GM12891 (cell line): Measurements from ENCODE around the gene ASIC4.
A peak's percentile ranks its signal among the peaks of the same experiment; 100 is the strongest.

ENCODE experiments used
- DNase-seq: peaks from one replicate; pipeline ENCODE4 v3.0.0; 2011; ENCODE audit warnings: low spot score; ENCODE audit not compliant: insufficient read length
- FAIRE-seq: peaks from 2 replicates; lab custom pipeline; 2011; peaks lifted over from hg19 to GRCh38; lab: Jason Lieb, UNC
- PAX5 ChIP-seq: IDR thresholded peaks from 2 replicates; pipeline ENCODE4 v1.6.1; 2011; ENCODE audit warnings: low read length, moderate library complexity, mild to moderate bottlenecking; ENCODE audit not compliant: insufficient read depth, severe bottlenecking
- POLR2A ChIP-seq: IDR thresholded peaks from 2 replicates; pipeline ENCODE4 v1.6.1; 2011; ENCODE audit warnings: low read depth, low read length, control low read depth
- POLR2AphosphoS5 ChIP-seq: IDR thresholded peaks from 2 replicates; pipeline ENCODE4 v1.6.1; 2011; ENCODE audit warnings: low read depth, low read length, control low read depth
- POU2F2 ChIP-seq: IDR thresholded peaks from 2 replicates; pipeline ENCODE4 v1.6.1; 2011; ENCODE audit warnings: low read depth, mild to moderate bottlenecking, control low read depth, low read length, moderate library complexity
- SPI1 ChIP-seq: IDR thresholded peaks from 2 replicates; pipeline ENCODE4 v1.6.1; 2011; ENCODE audit warnings: low read depth, low read length, control low read depth
- TAF1 ChIP-seq: IDR thresholded peaks from 2 replicates; pipeline ENCODE4 v1.6.1; 2011; ENCODE audit warnings: low read depth, low read length, control low read depth

ASIC4 gene

DNA sequence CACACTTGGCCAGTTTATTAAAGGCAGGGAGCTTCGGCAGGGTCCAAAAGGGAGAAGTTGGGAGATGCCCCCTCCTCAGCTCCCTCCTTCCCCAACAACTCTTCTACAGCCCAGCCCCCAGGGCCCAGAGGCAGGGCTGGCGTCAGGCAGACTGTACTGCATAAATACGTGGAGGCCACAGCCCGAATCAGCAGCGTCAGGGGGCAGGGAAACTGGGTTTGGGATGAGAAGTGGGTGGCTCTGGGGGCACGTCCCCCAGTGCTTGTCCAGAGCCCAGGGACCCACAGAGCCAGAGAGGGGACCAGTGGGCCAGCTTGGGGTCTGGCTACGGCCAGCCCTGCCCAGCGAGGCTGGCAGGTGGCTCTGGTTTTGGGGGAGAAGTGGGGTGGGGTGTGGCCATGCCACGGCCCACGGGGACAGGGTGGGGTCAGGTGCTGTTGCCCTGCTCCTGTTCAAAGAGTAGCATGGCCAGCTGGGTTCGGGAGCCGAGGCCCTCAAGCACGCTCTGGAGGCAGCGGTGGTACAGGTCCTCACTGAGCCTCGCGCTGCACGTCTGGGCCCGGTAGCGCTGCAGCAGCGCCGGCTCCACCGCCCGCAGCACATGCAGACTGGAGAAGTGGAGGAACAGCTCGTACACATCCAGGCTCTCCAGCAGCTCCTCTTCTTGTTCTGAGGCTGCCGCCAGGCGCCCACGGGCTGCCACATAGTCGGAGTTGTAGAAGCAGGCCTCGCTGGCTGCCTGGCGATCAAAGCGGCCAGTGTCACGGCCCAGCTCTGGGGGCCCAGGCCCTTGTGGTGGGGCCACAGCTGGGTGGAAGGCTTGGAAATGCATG, 24.9 kb downstream of the ASIC4 start:
- TF ChIP-seq TAF1: no peak
- no peak for TF ChIP-seq SPI1
- no peak for TF ChIP-seq POLR2A
- TF ChIP-seq POU2F2: no peak
- TF ChIP-seq PAX5: no peak
- no peak for TF ChIP-seq POLR2AphosphoS5
- no peak for FAIRE-seq
- no peak for DNase-seq

DNA sequence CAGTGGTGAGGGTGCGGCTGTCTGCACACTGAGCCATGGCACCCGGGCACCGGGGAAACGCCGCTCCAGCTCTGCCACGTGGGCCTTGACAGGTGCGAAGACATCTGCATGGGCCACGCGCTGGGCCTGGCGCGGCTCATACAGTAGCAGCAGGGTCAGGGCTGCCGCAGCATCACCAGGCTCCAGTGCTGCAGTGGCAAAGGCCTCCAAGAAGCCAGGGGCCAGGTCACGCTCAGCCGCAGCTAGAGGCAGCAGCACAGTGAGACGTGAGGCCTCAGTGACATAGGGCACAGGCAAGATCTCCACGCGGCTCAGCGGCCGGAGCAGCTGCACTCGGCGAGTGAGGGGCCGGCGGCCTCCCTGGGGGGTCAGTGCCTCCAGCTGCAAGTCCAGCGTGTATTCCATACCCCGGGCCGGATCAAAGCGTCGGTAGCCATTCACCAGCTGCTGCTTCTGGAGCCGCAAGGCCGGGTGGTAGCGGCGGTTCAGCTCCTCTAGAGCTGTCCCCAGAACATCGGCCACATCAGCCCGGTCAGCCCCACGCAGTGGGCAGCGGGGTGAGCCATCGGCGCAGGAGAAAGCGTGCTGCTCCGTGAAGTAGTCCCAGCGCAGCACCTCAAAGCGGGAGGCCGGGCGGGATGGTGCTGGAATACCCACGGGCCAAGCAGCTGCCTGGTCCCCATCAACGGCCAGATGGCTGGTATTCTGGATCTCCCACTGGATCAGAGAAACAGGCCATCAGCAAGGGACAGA, 25.8 kb downstream of the ASIC4 start:
- TF ChIP-seq POLR2AphosphoS5 (no peak), TAF1 (no peak), POLR2A (no peak), PAX5 (no peak), SPI1 (no peak), POU2F2 (no peak)
- DNase-seq: no peak
- FAIRE-seq: no peak

DNA sequence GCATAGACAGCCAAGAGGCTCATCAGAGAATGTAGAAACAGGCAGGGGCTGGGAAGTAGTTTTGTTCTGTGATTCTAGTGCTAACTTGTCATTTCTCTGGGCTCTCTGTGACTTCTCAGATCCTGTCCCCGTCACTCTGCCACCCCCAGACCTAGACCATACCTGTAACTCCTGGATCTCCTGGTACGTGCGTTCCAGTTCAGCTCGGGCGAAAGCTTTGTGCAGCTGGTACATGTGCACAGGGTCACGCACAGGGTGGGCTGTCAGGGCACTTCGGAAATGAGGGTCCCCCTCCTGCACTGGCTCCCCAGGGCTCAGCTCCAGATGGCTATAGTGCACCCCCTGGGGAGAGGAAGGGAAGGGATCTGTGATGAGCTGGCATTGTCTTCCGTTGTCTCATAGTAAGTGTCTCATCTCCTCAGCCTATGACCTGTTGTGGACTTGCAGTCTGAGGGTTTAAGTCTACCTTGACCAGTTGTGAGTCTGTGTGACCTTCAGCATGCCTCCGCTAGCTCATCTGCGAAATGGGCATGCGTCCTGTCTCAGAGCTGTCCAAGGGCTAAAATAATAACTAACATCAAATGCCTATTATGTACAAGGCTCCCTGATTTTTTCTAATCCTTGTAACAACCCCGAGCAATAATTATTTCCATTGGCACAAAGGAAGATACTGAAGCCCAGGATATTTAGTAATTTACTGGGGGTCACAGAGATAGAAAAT, 26.7 kb downstream of the ASIC4 start:
- no peak for TF ChIP-seq SPI1
- no peak for TF ChIP-seq POLR2AphosphoS5
- TF ChIP-seq TAF1: no peak
- TF ChIP-seq POLR2A: no peak
- TF ChIP-seq PAX5: no peak
- TF ChIP-seq POU2F2: no peak
- DNase-seq (no peak), FAIRE-seq (no peak)

DNA sequence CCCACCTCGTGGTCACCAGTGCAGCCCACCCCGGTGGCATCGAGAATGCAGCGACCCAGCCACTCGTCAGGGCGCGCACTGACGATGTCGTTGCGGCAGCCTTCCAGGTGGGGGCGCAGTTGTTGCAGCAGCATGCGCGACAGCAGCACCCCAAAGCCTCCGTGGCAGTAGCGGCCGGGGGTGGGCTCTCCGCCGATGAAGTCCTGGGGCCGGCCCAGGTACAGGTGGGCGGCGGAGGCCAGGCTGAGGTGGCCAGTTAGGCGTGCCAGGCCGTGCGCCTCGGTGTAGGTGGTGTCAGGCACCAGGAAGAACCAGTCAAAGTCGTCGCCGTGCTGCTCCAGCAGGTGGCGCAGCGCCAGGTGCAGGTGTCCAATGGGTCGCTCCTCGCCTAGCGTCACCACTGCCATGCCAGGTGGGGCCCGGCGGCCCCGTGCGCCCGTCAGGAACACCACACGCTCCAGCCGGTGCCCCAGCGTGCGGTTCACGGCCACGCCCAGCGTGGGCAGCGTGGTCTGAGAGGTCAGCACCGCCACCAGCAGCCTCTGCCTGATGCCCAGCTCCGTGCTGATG, 27.4 kb downstream of the ASIC4 start:
- FAIRE-seq (peak; percentile 100), DNase-seq (peak; percentile 93)
- TF ChIP-seq PAX5: no peak
- no peak for TF ChIP-seq POLR2AphosphoS5
- no peak for TF ChIP-seq SPI1
- TF ChIP-seq TAF1: no peak
- no peak for TF ChIP-seq POLR2A

DNA sequence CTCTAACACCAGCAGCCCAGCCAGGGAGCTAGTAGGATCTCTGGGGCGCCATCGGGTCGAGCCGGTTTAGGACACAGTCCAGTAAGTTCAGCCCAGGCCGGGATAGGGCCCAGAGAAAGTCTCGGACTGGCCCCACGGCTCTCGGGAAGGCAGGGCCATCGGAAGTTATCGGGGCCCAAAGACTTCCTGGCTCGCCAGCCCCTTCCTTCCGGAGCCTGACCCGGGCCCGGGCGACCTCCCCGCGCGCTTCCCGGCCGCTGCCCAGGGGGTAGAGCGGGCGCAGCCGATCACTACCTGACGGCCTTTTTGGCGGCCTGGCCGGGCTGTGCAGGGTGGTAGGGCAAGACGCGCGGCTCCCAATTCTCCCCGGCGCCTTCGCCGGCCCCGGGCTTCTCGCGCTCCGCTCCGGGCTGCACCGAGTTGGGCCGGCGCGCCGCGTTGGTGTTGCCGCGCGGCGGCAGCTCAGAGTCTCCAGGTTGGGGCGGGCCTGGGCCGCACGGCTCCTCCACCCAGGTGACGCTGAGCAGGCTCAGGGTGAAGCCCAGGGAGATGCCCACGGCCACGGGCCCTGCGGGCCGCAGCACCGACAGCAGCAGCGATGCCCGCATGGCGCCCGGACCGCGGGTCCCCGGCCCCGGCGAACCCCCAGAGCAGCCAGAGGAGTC, 28.8 kb downstream of the ASIC4 start:
- peak; percentile 67 for FAIRE-seq
- DNase-seq: peak; percentile 56
- no peak for TF ChIP-seq POU2F2
- TF ChIP-seq TAF1: no peak
- TF ChIP-seq SPI1: no peak

DNA sequence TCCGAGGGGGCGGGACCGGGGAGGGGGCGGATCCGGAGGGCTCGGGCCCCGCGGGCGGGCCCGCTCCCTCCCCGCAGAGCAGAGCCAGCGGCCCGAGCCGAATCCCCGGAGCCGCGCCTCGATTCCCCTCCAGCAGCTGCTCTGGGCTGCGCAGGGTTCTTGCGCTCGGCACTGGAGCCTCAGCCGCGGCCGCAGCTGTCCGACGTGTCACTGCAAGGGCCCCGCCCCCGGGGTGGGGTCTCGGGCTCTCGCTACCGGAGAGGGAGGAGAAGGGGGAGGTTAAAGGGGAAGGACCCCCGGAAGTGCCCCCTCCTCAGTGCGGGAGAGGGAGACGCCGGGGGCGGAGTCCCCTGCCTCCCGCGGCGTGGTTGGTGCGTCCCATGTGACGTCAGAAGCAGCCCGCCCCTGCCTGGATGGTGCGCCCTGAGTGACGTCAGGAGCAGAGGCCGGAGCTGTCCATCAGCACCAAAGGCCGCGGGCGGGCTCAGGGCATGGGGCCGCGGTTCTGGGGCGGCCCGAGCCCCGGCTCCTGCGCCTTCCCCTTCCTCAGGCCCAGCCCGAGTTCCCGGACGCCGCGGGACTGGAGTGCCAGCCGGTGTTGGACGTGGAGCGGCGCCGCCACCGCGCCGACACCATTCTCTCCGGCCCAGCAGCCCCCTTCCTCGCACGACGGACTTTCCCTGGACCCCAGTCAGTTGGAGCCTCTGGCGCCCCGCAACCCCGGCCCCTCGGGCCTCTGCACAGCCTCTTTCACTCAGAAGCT, 29.5 kb downstream of the ASIC4 start, which contains the start of the genes CHPF and TMEM198:
TSS of gene CHPF (minus strand) at position 214 of the 763 bp plus-strand sequence. CDS start 271 bp downstream, outside the sequence.
TSS of gene TMEM198 (plus strand) at position 433 of the 763 bp plus-strand sequence. CDS start 700 bp downstream, outside the sequence.
- FAIRE-seq: peak; percentile 97
- no peak for TF ChIP-seq PAX5
- no peak for TF ChIP-seq SPI1
- no peak for TF ChIP-seq POU2F2
- no peak for TF ChIP-seq TAF1
- no peak for TF ChIP-seq POLR2AphosphoS5
- no peak for TF ChIP-seq POLR2A
- DNase-seq: peak; percentile 99

DNA sequence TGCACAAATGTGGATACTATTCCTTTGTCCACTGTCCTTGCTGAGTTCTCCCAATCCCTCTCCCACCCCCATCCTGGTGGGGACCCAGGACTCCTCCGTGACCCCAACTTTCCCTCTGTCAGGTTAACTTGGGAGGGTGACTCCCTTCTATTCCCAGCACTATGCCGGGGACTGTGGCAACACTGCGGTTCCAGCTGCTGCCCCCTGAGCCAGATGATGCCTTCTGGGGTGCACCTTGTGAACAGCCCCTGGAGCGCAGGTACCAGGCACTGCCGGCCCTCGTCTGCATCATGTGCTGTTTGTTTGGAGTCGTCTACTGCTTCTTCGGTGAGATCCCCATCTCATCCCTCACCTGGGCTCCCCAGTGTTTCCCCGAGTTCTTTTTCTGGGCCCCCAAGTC, 30.3 kb downstream of the ASIC4 start:
- TF ChIP-seq PAX5 (no peak), POLR2AphosphoS5 (no peak), SPI1 (no peak), POU2F2 (no peak), TAF1 (no peak), POLR2A (no peak)
- FAIRE-seq (no peak), DNase-seq (no peak)

DNA sequence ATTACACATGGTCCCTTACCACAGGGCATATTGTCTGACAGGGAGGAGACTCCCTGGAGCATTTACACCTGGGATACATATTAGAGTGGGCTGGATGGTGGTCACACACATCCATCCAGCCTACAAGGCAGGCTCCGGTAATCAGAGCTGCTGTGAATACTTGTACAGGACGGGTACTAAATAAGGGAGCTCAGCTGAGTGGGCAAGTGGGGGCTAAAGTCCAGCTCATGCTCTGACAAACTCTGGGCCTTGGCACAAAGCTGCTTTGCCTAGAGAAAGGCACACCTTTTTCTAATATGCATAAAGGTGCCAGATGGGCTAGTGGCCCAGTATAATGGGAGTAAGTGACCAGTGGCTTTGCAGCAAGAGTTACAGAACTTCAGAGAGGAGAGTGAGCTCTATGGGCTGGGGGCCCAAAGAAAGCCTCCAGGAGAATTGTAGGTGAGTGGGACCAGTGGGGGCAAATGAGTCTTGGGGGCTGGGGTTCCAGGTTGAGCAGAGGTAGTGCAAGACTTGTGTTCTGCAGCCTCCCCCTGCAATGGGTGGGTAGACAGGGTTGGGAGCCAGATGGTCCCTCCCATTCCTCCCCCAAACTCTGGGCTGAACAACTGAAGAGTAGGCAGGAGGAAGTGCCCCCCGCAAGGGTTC, 31.1 kb downstream of the ASIC4 start:
- DNase-seq (no peak), FAIRE-seq (no peak)
- TF ChIP-seq TAF1 (no peak), POU2F2 (no peak), POLR2A (no peak), PAX5 (no peak), SPI1 (no peak), POLR2AphosphoS5 (no peak)

DNA sequence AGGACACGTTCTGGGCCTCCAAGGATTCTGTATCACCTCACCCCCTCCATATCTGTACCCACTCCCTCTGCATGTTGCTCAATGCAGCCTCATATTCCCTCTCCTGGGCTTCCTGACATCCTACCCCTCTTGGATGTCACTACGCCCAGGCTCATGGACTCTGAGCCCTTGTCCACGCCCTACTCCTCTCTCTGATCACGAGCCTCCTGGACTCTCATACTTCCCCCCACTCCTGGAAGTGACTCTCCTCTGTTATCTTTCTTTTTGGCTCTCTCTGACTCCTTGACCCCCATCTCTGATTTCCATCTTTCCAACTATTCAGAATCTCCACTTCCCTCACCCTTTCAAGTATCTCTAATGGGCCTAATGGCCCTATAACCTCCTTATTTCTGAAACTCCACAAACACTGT, 31.7 kb downstream of the ASIC4 start:
- DNase-seq: no peak
- no peak for FAIRE-seq
- no peak for TF ChIP-seq POU2F2
- TF ChIP-seq SPI1: no peak
- TF ChIP-seq POLR2A: no peak
- TF ChIP-seq TAF1: no peak
- TF ChIP-seq POLR2AphosphoS5: no peak
- no peak for TF ChIP-seq PAX5
